Rectal smooth muscle tissue (tissue), 1 donor: ENCODE data around the gene KRTAP10-6.
"Not testable (repeated sequence)": the region's sequence is repeated elsewhere in the genome, so short reads cannot be mapped to it uniquely, and the experiment has no call there.

ENCODE experiments used
- H3K27ac ChIP-seq: one replicate; pipeline ENCODE4 v1.7.0; 2013; ENCODE audit warnings: low read depth, low read length, inconsistent platforms
- H3K27me3 ChIP-seq: one replicate; pipeline ENCODE4 v1.7.0; 2013; ENCODE audit warnings: low read length; ENCODE audit not compliant: control insufficient read depth, insufficient read depth
- H3K36me3 ChIP-seq: one replicate; pipeline ENCODE4 v1.7.0; 2013; ENCODE audit warnings: low read length; ENCODE audit not compliant: control insufficient read depth, insufficient read depth
- H3K4me1 ChIP-seq: one replicate; pipeline ENCODE4 v1.7.0; 2013; ENCODE audit warnings: low read length; ENCODE audit not compliant: control insufficient read depth, insufficient read depth
- H3K4me3 ChIP-seq: one replicate; pipeline ENCODE4 v1.7.0; 2013; ENCODE audit warnings: low read length
- H3K9ac ChIP-seq: one replicate; pipeline ENCODE4 v1.7.0; 2013; ENCODE audit warnings: low read length

Gene KRTAP10-6

GRCh38 chr21:44590897-44591800 is 1.2 kb downstream of the KRTAP10-6 start:
- H3K27ac ChIP-seq, H3K4me1 ChIP-seq, H3K27me3 ChIP-seq, H3K4me3 ChIP-seq, H3K9ac ChIP-seq, H3K36me3 ChIP-seq: not testable (repeated sequence)

- Histone ChIP-seq H3K27me3 (peaks cover 2% of the 10 kb centered on the region), H3K9ac (no peak overlapping the region), H3K36me3 (no peaks in the 10 kb centered on the region)
Observed at GRCh38 chr21:44590311-44590721, 2.0 kb downstream of the KRTAP10-6 start.

GRCh38 chr21:44589586-44590305 is 2.6 kb downstream of the KRTAP10-6 start:
- no peak overlapping the region for H3K27ac ChIP-seq
- H3K36me3 ChIP-seq: no peaks in the 10 kb centered on the region
- H3K27me3 ChIP-seq: peaks cover 2% of the 10 kb centered on the region
- H3K4me3 ChIP-seq: no peak overlapping the region
- no peak overlapping the region for H3K9ac ChIP-seq
- no peaks in the 10 kb centered on the region for H3K4me1 ChIP-seq

More at GRCh38 chr21:44590311-44590721, 2.0 kb downstream of the KRTAP10-6 start:
- H3K4me3 ChIP-seq: no peak overlapping the region
- H3K4me1 ChIP-seq: no peaks in the 10 kb centered on the region
- H3K27ac ChIP-seq: no peak overlapping the region

GRCh38 chr21:44589094-44589493 is 3.2 kb downstream of the KRTAP10-6 start:
- H3K36me3 ChIP-seq: no peaks in the 10 kb centered on the region
- H3K27ac ChIP-seq: no peak overlapping the region
- H3K27me3 ChIP-seq: peaks cover 2% of the 10 kb centered on the region
- H3K4me1 ChIP-seq: no peaks in the 10 kb centered on the region
- no peak overlapping the region for H3K4me3 ChIP-seq
- H3K9ac ChIP-seq: no peak overlapping the region

- Histone ChIP-seq H3K27ac (no peak overlapping the region), H3K36me3 (no peaks in the 10 kb centered on the region), H3K4me3 (no peak overlapping the region), H3K27me3 (peaks cover 2% of the 10 kb centered on the region), H3K4me1 (no peaks in the 10 kb centered on the region), H3K9ac (no peak overlapping the region)
Observed at GRCh38 chr21:44585892-44586291, 6.4 kb downstream of the KRTAP10-6 start.

GRCh38 chr21:44583800-44584147 is 8.5 kb downstream of the KRTAP10-6 start:
- no peaks in the 10 kb centered on the region for H3K27me3 ChIP-seq
- H3K9ac ChIP-seq: no peak overlapping the region
- H3K27ac ChIP-seq: no peak overlapping the region

GRCh38 chr21:44583089-44583799 is 9.1 kb downstream of the KRTAP10-6 start:
- Histone ChIP-seq H3K27me3 (no peaks in the 10 kb centered on the region), H3K36me3 (no peaks in the 10 kb centered on the region), H3K4me3 (no peak overlapping the region), H3K9ac (no peak overlapping the region), H3K4me1 (no peaks in the 10 kb centered on the region), H3K27ac (no peak overlapping the region)

More at GRCh38 chr21:44583800-44584147, 8.5 kb downstream of the KRTAP10-6 start:
- Histone ChIP-seq H3K36me3 (no peaks in the 10 kb centered on the region), H3K4me3 (no peak overlapping the region), H3K4me1 (no peaks in the 10 kb centered on the region)

GRCh38 chr21:44582055-44582454 is 10.2 kb downstream of the KRTAP10-6 start:
- Histone ChIP-seq H3K9ac (no peak overlapping the region), H3K27me3 (no peaks in the 10 kb centered on the region), H3K4me3 (no peak overlapping the region), H3K27ac (no peak overlapping the region), H3K4me1 (no peaks in the 10 kb centered on the region), H3K36me3 (no peaks in the 10 kb centered on the region)

GRCh38 chr21:44581158-44581557 is 11.1 kb downstream of the KRTAP10-6 start:
- H3K27ac ChIP-seq: no peak overlapping the region
- no peaks in the 10 kb centered on the region for H3K36me3 ChIP-seq
- H3K4me3 ChIP-seq: no peak overlapping the region
- no peaks in the 10 kb centered on the region for H3K27me3 ChIP-seq
- H3K4me1 ChIP-seq: no peaks in the 10 kb centered on the region
- H3K9ac ChIP-seq: no peak overlapping the region

GRCh38 chr21:44580231-44580821 is 12.0 kb downstream of the KRTAP10-6 start, which contains the start of gene KRTAP10-5:
Gene KRTAP10-5 (minus strand): TSS chr21:44580604. CDS start chr21:44580578, 26 bp downstream.
- not testable (repeated sequence) for H3K4me3 ChIP-seq, H3K4me1 ChIP-seq, H3K9ac ChIP-seq, H3K27ac ChIP-seq, H3K27me3 ChIP-seq, H3K36me3 ChIP-seq

GRCh38 chr21:44579833-44580144 is 12.5 kb downstream of the KRTAP10-6 start:
- no peaks in the 10 kb centered on the region for H3K27me3 ChIP-seq
- no peak overlapping the region for H3K4me3 ChIP-seq
- no peaks in the 10 kb centered on the region for H3K4me1 ChIP-seq
- H3K27ac ChIP-seq: no peak overlapping the region
- H3K9ac ChIP-seq: no peak overlapping the region
- no peaks in the 10 kb centered on the region for H3K36me3 ChIP-seq
